Mesenteric fat pad (tissue), 1 donor: Measurements from ENCODE around the gene AOPEP. TPM values are rescaled to one million over a fixed set of nuclear protein-coding genes. Genes with fewer than 3 reads are reported as not detected.
"Not testable (repeated sequence)": the region's sequence is repeated elsewhere in the genome, so short reads cannot be mapped to it uniquely, and the experiment has no call there.

Source experiments
- DNase-seq: peaks from one replicate; pipeline ENCODE4 v3.0.0-alpha.2; 2020; ENCODE audit warnings: low spot score
- total RNA-seq: library from RNA; stranded (reverse); fragmentation: NEBNext Ultra II Directional; extraction: Animal tissue kit (Norgen Biotek cat#: 25700); gene quantifications from one replicate; pipeline ENCODE4 v1.2.1, GENCODE V29; 2021
- donor health status: DM: yes; HTN: yes; CAD: no.

AOPEP gene
- total RNA-seq, 1 donor from 2014 or later: 28.7 TPM

DNA sequence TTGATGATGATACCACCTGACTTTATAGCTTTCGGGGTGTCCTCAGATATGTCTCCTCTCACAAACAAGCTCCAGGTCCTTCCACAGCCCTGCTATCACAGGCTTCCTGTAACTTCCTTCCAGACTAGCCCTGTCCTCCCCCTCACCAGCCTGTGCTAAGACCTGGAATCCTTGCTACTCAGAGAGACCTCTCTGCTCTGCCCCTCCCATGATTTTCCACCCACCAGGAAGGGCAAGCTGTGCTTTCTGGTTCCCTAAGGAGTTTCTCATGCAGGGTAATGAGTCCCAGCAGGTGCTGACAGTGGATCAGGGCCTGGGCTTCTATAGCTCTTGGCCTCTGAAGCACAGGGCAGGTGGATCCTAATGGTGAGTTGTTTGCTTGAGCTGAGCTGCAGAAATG lies 86.9 kb downstream of the AOPEP start:
- no peak for DNase-seq

DNA sequence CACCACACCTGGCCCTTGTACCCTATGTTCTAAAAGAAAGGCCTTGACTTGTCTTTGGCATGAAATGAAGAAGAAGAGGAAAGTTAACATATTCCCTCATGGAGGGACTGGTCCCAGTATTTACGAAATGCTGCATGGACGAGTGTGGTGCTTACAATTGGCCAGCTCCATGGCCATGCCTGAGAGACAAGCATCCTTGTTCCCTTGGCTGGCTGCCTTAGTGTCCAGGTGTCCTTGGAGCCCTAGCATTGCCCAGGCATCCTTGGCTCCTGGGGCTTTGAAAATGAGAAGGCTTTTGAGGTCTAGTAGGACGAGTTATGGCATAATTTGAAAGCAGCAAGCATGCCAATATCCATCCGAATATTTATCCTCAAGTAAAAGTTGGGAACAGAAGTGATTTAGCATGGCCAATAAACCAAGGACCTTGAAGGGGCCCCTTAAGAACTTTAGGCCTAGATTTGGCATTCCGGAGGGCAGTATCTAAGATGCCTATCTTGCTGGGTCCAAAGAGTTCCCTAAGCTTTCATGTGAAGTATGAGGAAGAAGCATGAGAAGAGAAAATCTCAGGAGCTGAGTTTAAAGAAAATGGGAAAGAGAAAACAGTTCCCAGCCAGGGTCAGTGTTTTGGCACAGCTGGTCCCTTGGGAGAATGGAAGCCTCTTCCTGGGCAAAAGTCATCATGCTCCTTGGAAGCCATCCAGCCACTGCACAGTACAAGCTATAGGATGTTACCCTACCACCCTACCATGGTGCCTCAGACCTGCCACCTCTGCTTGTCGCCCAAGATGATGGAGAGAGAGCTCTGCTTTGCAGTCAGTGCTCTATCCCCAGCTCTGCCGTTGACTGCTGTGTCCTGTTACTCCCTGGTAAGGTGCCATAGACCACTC lies 91.0 kb downstream of the AOPEP start:
- no peak for DNase-seq

DNA sequence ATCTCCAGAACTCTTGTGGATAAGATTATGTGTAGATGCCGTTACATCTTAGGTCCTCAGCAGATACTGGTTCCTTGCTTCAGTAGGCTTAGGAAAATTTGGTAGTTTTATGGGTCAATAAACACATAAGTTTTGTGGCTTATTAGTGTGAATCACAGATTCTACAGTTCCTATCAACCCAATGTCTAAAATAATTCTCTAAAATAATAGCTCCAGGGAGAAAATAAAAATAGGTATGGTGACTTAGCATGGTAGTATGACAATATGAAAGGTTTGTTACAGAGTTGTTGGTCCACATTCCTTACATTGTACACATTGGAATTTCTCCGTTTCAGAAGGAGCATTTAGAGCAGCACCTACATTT lies 91.7 kb downstream of the AOPEP start:
- no peak for DNase-seq

DNA sequence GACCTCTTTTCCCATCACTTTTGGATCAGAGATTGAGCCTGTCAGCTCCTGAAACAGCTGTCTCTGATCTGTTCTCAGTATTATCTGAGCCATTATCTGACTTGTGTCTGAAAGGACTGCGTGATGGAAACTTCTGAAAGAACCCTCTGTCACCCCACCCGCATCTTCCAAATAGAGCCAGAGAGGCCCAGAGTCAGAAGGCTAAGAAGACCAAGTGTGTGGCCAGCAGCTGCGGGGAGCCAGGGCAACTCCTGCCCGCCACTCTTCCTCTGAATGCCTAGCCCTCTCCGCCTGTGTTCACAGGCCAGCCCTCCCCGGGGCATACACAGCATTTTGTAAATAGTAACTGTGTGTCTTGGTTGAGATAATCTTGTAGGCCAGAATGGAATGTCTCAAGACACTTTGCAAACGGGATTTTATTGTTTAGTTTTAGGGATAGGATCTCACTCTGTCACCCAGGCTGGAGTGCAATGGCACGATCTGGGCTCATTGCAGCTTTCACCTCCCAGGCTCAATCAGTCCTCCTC lies 92.7 kb downstream of the AOPEP start:
- DNase-seq: no peak

DNA sequence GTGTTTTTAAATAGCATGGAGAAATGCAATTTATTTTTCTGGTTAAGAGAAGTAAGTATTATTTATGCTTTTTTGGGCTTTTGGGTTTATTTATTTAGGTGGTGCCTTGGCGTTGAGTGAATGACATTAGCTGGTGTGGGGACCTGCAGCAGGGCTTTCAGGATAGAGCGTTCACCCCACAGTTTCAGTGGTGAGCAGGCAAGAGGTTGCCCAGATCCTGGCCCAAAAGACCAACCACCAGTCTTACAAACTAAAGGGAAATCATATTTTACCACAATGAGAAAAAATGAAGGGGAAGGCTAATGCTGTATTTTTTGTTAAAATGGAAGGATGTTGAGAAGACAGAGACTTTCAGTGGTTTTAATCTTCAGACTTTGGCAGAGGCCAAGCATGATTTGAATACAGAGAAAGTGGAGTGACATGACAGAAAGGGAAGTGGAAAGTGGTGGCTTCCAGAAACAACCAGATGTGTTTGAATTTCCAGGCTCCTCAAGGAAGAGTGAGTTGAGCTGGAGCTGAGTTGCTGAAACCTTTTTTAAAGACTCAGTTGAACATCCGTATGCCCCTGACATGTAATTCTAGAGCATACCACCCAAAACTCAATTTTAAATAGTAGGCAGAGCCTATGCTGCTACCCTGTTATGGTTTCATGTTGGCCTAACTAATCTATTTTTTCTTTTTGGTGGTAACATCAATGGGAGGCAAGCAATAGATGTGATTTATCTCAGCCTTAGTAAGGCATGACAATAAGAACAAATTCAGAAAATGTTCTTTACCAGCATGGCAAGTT lies 94.8 kb downstream of the AOPEP start:
- no peak for DNase-seq

DNA sequence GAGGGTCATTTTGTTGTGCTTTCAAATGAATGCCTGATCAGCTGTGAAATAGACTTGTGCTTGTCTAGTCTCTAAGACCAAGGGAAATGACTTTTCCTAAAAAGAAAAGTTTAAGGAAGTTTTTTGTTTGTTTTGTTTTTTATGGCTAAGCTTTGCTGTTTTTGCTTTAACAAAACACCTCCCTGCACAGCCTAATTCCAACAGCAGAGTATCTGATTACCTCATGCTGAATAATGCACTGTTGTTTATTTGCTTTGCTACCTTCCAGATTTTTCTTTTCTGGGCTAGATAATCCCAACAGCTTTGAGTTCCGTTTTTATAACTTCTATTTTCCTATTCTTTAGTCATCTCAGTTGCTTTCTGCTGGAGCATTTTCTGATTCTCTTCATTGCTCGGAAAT lies 95.8 kb downstream of the AOPEP start:
- DNase-seq: no peak

DNA sequence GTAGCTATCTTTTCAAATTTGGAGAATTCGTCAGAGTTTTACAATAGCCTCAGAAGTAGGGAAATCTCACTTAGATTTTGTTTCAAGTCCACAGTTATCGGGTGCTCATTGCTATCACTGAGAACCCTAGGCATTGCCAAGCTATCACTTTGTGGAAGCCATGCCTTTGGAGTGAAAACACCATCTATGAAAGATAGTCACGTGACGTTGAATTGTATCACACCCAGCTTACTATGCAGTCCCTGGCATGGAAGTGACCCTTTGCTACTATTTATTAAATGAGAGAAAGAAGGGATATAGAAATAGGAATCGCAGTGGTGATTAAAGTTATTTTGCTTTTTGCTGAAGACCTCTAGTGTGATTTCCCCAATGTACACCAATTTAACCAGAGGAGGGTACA lies 97.2 kb downstream of the AOPEP start:
- no peak for DNase-seq

DNA sequence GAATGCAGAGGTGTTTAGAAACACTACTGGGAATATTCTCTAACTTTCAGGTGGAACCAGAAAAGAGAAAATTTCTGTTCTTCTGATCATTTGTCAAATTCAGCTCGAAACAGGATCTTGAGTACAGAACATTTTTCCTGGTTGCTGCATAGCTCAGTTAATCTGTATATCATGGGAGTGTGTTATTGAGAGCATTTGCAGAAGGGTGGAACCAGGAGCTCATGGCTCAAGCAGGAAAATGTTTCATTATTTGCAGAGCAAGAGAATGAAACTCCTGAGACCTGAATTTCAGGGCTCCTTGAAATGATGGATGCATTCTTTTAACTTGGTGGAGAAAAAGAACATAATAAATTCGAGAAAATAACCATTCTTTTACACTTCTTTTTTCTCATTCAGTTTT lies 97.9 kb downstream of the AOPEP start:
- DNase-seq: no peak

DNA sequence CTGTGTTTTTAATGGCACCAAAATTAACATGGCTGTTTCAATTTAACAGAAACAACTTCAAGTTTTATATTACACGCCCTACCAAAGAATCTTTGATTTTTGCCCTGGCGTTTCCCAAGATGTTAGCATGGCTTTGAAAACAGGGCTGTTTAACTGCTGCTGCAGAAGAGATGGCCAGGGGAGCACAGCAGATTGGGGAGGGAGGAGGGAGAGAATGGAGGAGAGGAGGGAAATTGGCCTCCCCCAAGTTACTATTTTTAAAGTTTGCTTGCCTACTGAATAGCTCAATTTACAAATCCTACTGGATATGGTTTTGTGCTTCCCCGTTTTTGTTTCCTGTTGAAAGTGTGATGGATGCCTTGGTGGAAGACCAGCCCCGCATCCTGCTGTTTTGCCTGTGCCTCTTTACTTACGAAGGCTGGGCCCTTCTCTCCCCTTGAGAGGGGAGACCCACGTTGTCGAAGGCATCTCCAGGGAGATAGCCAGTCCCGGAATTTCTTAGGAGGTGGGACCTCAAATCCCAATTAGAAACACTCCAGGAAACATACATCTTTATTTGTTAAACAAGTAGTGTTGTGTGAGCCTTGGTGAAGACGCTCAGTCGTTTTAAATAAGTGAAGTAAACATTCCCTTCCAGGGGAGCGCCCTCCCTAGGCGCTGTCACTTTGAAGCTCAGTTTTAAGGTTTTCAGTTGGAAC lies 98.6 kb downstream of the AOPEP start:
- no peak for DNase-seq

DNA sequence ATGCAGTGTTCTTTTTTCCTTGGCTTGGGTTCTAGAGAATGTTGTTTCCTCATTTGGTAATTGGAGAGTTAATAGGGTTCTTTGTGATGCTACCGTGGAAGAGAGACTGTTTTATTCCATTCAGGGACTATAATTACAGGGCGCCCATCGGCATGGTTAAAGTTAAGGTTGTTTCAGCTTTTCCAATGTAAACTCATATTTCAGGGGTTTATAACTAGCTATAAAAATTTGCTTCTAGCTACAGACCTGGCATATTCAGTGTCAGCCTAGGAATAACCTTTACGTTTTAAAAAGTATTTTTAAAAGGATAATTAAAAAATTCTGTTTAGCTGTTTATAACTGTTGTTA lies 99.1 kb downstream of the AOPEP start:
- no peak for DNase-seq

DNA sequence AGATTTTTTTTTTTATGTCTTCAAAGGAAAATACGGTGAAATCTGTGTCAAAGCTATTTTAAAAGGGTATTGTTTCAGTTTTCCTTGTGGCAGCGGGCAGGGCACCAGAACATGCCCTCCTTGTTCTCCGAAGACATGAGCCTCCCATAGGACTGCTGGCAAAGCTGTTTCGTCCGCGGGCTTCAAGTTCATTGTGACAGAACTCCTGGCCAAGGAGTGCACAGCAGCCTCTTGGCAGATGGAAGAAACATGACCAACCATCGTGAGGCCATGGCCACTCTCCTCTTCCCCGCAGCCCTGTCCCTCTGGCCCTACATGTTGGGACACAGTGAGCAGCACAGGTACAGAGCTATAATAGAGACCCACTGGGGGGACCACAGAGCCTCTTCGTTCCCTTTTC lies 99.5 kb downstream of the AOPEP start:
- DNase-seq: no peak

DNA sequence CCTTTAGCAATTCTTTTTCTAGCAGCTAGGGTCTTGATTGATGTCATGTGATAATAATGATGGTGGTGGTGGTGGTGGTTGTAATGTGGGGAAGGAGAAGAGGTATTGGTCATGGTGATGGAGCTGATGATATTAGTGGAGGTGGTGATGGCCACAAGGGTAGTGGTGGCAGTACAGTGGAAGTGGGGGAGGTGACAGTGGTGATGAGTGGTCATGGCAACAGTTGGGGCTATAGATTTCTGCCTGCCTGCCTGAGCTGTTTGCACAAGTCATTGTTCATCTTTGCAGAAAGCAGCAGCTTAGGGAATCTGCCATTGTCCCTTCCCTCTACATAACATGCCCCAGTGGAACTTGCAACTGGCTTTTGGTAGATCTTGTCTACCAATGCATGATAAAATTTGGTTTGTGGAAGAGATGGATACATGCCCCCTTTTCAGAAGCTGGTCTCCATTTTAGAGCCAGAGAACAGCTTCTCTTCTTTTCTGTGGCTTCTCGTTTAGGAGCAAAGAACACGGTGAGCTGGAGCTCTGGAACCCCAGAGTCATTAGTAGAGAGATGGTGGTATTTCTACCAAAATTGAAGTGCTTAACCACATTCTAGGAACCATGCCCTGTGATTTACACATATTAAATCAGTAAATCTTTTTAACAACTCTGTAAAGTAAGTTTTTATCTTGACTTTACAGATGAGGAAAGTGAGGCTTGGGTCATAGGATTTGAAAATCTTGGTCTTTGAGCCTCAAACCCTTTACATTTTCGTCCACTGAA lies 100.3 kb downstream of the AOPEP start:
- no peak for DNase-seq

DNA sequence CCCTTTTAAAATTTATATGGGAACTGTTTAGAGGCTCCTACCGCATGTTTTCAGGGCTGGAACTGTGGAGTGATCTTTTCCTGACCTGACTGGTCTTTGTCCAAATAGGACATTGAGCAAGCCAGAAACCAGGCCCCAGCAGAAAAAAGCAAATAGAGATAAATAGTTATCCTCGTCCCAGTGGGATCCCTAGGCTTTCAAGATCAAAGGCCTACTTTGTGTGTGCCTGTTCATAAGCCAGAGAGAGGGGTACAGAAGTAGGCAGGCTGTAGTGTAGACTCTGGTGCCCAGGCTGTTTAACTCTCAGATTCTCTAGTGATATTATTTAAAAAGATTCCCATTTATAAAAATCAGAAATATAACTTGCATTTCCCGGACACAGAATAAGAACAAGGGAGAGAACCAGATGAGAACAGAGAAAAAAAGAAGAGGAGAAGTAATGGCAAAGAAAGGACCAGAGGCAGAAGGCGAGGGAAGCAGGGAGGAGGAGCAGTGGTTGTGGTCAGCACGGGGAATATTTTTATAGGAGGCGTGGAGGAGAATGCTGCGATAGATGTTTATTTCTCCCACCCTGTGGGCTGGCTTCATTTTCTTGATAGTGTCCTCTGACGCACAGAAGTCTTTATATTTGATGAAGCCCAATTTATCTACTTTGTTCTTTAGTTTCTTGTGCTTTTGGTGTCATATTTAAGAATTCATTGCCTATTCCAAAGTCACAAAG lies 101.2 kb downstream of the AOPEP start:
- no peak for DNase-seq

DNA sequence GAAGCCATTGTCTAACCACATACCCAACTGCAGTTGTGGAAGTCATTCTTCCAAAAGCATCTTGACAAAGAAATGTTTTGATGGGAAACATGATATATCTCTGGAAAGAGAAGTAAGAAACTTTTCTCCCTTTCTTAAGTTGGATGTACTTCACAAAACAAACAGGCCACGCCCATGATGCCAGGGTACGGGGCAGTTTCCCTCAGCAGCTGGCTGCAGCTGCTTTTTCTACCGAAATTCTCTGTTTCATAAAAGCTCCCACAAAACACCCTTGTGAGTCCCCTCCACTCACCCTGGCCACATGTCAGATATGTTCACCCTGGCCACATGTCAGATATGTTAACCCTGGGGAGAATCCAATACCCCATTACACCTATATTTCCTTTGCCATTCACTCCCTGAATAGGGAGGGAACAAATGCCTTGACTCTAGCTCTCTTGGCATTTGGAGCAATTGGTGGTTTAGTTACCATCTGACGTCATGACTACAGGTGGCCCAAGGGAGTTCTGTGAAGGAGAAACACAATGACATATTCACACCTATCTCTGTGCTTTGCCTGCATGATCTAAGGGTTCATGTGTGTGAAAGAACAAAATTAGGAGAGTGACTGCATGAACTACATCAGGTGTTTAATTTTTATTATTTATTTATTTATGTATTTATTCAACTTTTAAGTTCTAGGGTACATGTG lies 103.0 kb downstream of the AOPEP start:
- DNase-seq: no peak

DNA sequence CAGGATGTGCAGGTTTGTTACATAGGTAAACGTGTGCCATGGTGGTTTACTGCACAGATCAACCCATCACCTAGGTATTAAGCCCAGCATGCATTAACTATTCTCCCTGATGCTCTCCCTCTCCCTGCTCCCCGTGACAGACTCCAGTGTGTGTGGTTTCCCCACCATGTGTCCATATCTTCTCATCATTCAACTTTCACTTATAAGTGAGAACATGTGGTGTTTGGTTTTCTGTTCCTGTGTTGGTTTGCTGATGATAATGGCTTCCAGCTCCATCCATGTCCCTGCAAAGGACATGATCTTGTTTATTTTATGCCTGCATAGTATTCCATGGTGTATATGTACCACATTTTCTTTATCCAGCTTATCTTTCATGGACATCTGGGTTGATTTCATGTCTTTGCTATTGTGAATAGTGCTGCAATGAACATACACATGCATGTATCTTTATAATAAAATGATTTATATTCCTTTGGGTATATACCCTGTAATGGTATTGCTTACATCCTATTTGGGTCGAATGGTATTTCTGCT lies 103.6 kb downstream of the AOPEP start:
- not testable (repeated sequence) for DNase-seq

DNA sequence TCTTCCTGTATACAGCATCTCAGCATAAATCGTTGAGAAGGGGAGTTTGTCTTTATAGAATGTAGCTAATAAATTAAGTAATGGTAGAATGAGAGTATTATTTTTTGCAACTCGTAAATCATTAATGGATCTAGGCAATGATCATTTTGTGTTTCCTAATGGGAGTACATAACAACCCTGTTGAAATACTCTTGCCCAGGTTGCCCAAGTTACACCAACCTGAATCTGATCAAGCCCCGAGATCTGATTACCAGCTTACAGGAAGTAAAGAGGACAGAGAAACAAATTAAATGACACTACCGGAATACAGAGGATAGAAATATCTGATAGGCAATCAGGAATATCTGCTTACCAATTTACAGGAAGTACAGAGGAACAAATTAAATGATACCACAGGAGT lies 107.3 kb downstream of the AOPEP start:
- no peak for DNase-seq

DNA sequence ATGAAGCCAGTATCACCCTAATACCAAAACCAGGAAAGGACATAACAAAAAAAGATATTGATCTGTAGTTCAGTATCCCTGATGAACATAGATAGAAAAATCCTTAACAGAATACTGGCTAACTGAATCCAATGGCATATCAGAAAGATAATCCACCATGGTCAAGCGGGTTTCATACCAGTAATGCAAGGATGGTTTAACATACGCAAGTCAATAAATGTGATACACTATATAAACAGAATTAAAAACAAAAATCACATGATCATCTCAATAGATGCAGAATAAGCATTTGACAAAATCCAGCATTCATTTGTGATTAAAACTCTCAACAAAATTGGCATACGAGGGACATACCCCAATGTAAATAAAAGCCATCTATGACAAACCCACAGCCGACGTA lies 110.9 kb downstream of the AOPEP start:
- DNase-seq: no peak

DNA sequence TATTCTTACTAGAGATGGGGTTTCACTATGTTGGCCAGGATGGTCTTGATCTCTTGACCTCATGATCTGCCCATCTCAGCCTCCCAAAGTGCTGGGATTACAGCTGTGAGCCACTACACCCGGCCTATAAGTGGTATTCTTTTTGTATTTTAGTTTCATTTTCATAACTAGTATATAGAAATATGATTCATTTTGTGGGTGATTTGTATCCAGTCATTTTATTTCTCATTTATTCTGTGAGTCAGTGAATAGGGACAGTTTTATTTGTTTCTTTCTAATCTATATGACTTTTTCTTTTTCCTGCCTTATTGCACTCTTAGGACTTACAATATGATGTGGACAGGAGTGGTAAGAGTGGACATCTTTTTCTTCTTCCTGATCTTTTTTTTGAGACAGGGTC lies 112.9 kb downstream of the AOPEP start:
- DNase-seq: no peak

DNA sequence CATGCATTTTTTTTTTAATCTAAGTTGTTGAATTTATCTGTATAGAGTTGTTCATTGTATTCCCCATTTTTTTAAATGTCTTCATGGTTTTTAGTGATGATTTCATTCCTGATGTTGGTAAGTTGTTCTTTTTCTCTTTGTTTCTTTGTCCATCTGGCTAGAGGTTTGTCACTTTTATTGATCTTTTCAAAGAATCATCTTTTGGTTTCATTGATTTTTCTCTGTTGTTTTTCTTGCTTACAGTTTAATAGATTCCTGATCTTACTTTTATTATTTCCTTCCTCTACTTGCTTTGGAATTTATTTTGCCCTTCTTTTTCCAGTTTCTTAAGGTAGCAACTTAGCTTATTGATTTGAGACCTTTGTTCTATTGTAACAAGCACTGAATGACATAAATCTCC lies 114.2 kb downstream of the AOPEP start:
- no peak for DNase-seq

DNA sequence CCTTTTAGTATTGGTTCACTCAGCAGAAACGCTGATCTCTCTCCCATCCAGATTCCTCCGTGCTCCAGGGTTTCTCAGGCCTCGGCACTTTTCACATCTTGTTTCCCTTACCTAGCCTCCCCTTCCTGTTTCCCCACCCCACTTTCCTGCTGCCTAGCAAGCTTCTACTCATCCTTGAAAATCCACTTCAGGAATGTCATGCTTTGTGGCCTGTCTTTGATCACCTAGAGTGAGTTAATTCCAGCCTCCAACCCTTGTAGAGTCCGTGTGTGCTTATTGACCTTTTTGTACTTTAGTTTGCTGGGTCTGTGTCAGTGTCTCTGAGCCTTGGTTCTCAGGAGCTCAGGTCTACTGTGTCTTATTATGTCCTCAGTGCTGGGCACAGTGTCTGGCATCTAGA lies 116.6 kb downstream of the AOPEP start:
- no peak for DNase-seq
